Endothelial cell of umbilical vein (primary cell): Measurements from ENCODE around the gene ISOC1. TPM values are rescaled to one million over a fixed set of nuclear protein-coding genes. Genes with fewer than 3 reads are reported as not detected.

Experiments
- BruUV-seq: library from RNA; stranded (reverse); fragments of 400-500 nt; replicated peaks from 2 replicates; lab custom pipeline; 2021; lab: Mats Ljungman, UMichigan
- CTCF ChIA-PET: fragments of 300-600, 350-600 bp; sonication (Branson Sonifier 250); formaldehyde crosslinking; loops from one replicate; lab custom pipeline; 2021; ENCODE audit warnings: antibody characterized with exemption, inconsistent platforms; lab: Charles Lee
- POLR2A ChIA-PET: fragments of 300-600, 350-600 bp; sonication (Branson Sonifier 250); formaldehyde crosslinking; loops from one replicate; lab custom pipeline; 2021; ENCODE audit warnings: antibody characterized with exemption, inconsistent platforms; lab: Charles Lee
- DNase-seq: peaks from one replicate; pipeline ENCODE4 v3.0.0-alpha.2; 2011; ENCODE audit warnings: low read depth, low spot score
- FAIRE-seq: peaks from 2 replicates; lab custom pipeline; 2011; peaks lifted over from hg19 to GRCh38; lab: Jason Lieb, UNC
- H2AFZ ChIP-seq: 2 replicates; pipeline ENCODE4 v1.6.0; 2012; ENCODE audit warnings: low read depth, low read length, control low read depth, inconsistent platforms
- H3K27ac ChIP-seq: 2 replicates; pipeline ENCODE4 v1.5.1; 2011; ENCODE audit warnings: low read depth, mild to moderate bottlenecking, control low read depth, low read length, moderate library complexity; ENCODE audit not compliant: insufficient read depth
- H3K27me3 ChIP-seq, 2 experiments: 2 replicates each; pipeline versions ENCODE4 v1.6.0 to v1.6.1; 2011; ENCODE audit warnings: low read length in 2 of 2, mixed read lengths in 1 of 2; ENCODE audit not compliant: control insufficient read depth in 2 of 2, insufficient read depth in 2 of 2
- H3K36me3 ChIP-seq, 2 experiments: 2 replicates in 1 of 2; 3 replicates in 1 of 2; pipeline ENCODE4 v1.5.1; 2011; ENCODE audit warnings: low read length in 2 of 2, mild to moderate bottlenecking in 1 of 2, moderate library complexity in 1 of 2; ENCODE audit not compliant: control insufficient read depth in 2 of 2, insufficient read depth in 2 of 2; ENCODE audit errors: extremely low read depth in 1 of 2
- H3K4me1 ChIP-seq: 3 replicates; pipeline ENCODE4 v1.5.1; 2011; ENCODE audit warnings: mild to moderate bottlenecking, low read length; ENCODE audit not compliant: control insufficient read depth, insufficient read depth; ENCODE audit errors: extremely low read depth
- H3K4me2 ChIP-seq: 2 replicates; pipeline ENCODE4 v1.6.1; 2011; ENCODE audit warnings: low read length, control low read depth, mixed read lengths; ENCODE audit not compliant: insufficient read depth
- H3K4me3 ChIP-seq, 3 experiments: fragments of 200-600 bp in 1 of 3; sonication (generic), shearing (Covaris generic) in 1 of 3; replicated peaks in 1 of 3; 2 replicates each; pipeline ENCODE4 v1.5.1; 2011 to 2016; ENCODE audit warnings: control low read depth in 3 of 3, low read length in 3 of 3, mild to moderate bottlenecking in 2 of 3, inconsistent platforms in 1 of 3, low read depth in 1 of 3, moderate library complexity in 1 of 3; ENCODE audit not compliant: insufficient read depth in 1 of 3
- H3K79me2 ChIP-seq: 2 replicates; pipeline ENCODE4 v1.6.0; 2012; ENCODE audit warnings: low read length, inconsistent platforms; ENCODE audit not compliant: control insufficient read depth, insufficient read depth
- H3K9ac ChIP-seq: replicated peaks from 2 replicates; pipeline ENCODE3; 2011; ENCODE audit warnings: low read length, control low read depth; ENCODE audit not compliant: insufficient read depth; ENCODE audit errors: extremely low read depth
- H3K9me1 ChIP-seq: replicated peaks from 3 replicates; pipeline ENCODE4 v1.6.0; 2011; ENCODE audit warnings: mild to moderate bottlenecking, low read length; ENCODE audit not compliant: control insufficient read depth, insufficient read depth; ENCODE audit errors: extremely low read depth
- H3K9me3 ChIP-seq: replicated peaks from 2 replicates; pipeline ENCODE4 v1.5.1; 2012; ENCODE audit warnings: low read length, inconsistent platforms; ENCODE audit not compliant: control insufficient read depth, insufficient read depth
- H4K20me1 ChIP-seq: replicated peaks from 2 replicates; pipeline ENCODE3; 2011; ENCODE audit warnings: mild to moderate bottlenecking, low read length; ENCODE audit not compliant: control insufficient read depth, insufficient read depth; ENCODE audit errors: extremely low read depth
- EZH2 ChIP-seq: IDR thresholded peaks from 2 replicates; pipeline ENCODE4 v1.6.1; 2012; ENCODE audit warnings: borderline replicate concordance, low read depth, mild to moderate bottlenecking, moderate library complexity, low read length, inconsistent platforms; ENCODE audit not compliant: severe bottlenecking
- FOS ChIP-seq: IDR thresholded peaks from 2 replicates; pipeline ENCODE4 v1.6.1; 2011; ENCODE audit warnings: mild to moderate bottlenecking, low read length, moderate library complexity, borderline replicate concordance; ENCODE audit not compliant: insufficient read depth
- GATA2 ChIP-seq: IDR thresholded peaks from 2 replicates; pipeline ENCODE4 v1.7.0; 2011; ENCODE audit warnings: low read depth, mild to moderate bottlenecking, moderate library complexity, mixed read lengths, low read length; ENCODE audit not compliant: insufficient read length, insufficient read depth
- JUN ChIP-seq: IDR thresholded peaks from 2 replicates; pipeline ENCODE4 v1.6.1; 2011; ENCODE audit warnings: borderline replicate concordance, low read depth; ENCODE audit not compliant: insufficient read length, insufficient read depth
- MAX ChIP-seq: IDR thresholded peaks from 2 replicates; pipeline ENCODE4 v1.6.1; 2011; ENCODE audit not compliant: insufficient read depth, insufficient read length
- MYC ChIP-seq: IDR thresholded peaks from one replicate; pipeline ENCODE4 v1.6.1; 2011; ENCODE audit warnings: mild to moderate bottlenecking, low read depth, low read length
- POLR2A ChIP-seq: IDR thresholded peaks from 2 replicates; pipeline ENCODE4 v1.6.1; 2012; ENCODE audit warnings: low read depth, mild to moderate bottlenecking, control low read depth, low read length
- POLR2AphosphoS5 ChIP-seq: IDR thresholded peaks from 2 replicates; pipeline ENCODE4 v1.6.1; 2012; ENCODE audit warnings: low read depth, mild to moderate bottlenecking, control low read depth, low read length, moderate library complexity; ENCODE audit not compliant: insufficient read depth
- dilution Hi-C: fragments of 300-500 bp; cut with MboI; formaldehyde crosslinking; loops from one replicate; pipeline ENCODE4 v1.15.0; 2019; ENCODE audit warnings: low sequenced_read_pairs; ENCODE audit not compliant: extremely low pct_ligation_motif_present
- intact Hi-C: fragments of 100-400 bp; cut with micrococcal nuclease; formaldehyde crosslinking; loops from one replicate; pipeline ENCODE4 v1.10.0; 2022
- polyA plus RNA-seq, 4 experiments: library from polyadenylated mRNA; depleted of rRNA in 3 of 4; stranded (reverse) in 3 of 4; unstranded in 1 of 4; fragments of >200 nt; gene quantifications; 2 replicates each; pipeline versions ENCODE4 v1.2.1 to v1.2.3, GENCODE V29; 2011 to 2012; ENCODE audit warnings: missing spikeins in 1 of 4
- total RNA-seq: library from RNA; stranded (reverse); gene quantifications from 2 replicates; pipeline ENCODE4 v1.2.3, GENCODE V29; 2021
- TF ChIP-seq, protein P1 (sequence below), 2 donors: IDR thresholded peaks; 1 replicate in 1 of 2; 2 replicates in 1 of 2; pipeline ENCODE4 v1.5.1; 2011; ENCODE audit warnings: low read length in 2 of 2, mild to moderate bottlenecking in 2 of 2, moderate library complexity in 2 of 2, control low read depth in 1 of 2, inconsistent platforms in 1 of 2, low read depth in 1 of 2; ENCODE audit not compliant: insufficient read depth in 1 of 2; ENCODE audit errors: extremely low read depth in 1 of 2

The ISOC1 gene
- total and polyA plus RNA-seq, 2 donors (not counting 3 experiments of a cell fraction or from before 2014, with no cell fraction given) = 21.4 to 21.6 TPM

- no peak overlapping the region for H3K4me3 ChIP-seq
- H4K20me1 ChIP-seq = peaks cover under 1% of the 10 kb centered on the region
- BruUV-seq = no TSS peak
- dilution Hi-C loops (no loop called here), intact Hi-C loops (no loop called here)
- no peak overlapping the region for H3K4me2 ChIP-seq
- no peak overlapping the region for H2AFZ ChIP-seq
- ChIA-PET CTCF (interaction anchor here (2.8 kb wide), 1 partner anchor 192 kb away, joined by 13 read pairs; no protein-coding TSS in a partner anchor), POLR2A (no interaction called here)
- no peak overlapping the region for H3K27ac ChIP-seq
- peaks cover 22% of the 10 kb centered on the region for H3K79me2 ChIP-seq
- no peaks in the 10 kb centered on the region for H3K9me3 ChIP-seq
- no peaks in the 10 kb centered on the region for H3K36me3 ChIP-seq
- H3K9me1 ChIP-seq = no peaks in the 10 kb centered on the region
- H3K27me3 ChIP-seq = no peaks in the 10 kb centered on the region
- FAIRE-seq = no peak
- TF ChIP-seq FOS (no peak), MAX (no peak), JUN (no peak), GATA2 (no peak), MYC (no peak), EZH2 (no peak), POLR2A (no peak), POLR2AphosphoS5 (no peak)
- TF ChIP-seq, protein P1, sequence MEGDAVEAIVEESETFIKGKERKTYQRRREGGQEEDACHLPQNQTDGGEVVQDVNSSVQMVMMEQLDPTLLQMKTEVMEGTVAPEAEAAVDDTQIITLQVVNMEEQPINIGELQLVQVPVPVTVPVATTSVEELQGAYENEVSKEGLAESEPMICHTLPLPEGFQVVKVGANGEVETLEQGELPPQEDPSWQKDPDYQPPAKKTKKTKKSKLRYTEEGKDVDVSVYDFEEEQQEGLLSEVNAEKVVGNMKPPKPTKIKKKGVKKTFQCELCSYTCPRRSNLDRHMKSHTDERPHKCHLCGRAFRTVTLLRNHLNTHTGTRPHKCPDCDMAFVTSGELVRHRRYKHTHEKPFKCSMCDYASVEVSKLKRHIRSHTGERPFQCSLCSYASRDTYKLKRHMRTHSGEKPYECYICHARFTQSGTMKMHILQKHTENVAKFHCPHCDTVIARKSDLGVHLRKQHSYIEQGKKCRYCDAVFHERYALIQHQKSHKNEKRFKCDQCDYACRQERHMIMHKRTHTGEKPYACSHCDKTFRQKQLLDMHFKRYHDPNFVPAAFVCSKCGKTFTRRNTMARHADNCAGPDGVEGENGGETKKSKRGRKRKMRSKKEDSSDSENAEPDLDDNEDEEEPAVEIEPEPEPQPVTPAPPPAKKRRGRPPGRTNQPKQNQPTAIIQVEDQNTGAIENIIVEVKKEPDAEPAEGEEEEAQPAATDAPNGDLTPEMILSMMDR (IDR thresholded peaks at IDR 0.05; ENCODE audit: extremely low read depth in 1 of 2, insufficient read depth in 1 of 2, low read depth in 1 of 2, low read length in 2 of 2) = no peak
- peaks cover 28% of the 10 kb centered on the region for H3K4me1 ChIP-seq
- DNase-seq = no peak
- no peak overlapping the region for H3K9ac ChIP-seq
Measured at GRCh38 chr5:129097498-129098296, 3.1 kb downstream of the ISOC1 start.
